Right lobe of liver (tissue), 6 donors: ENCODE data around the gene FAM118B. TPM values are rescaled to one million over a fixed set of nuclear protein-coding genes. Genes with fewer than 3 reads are reported as not detected.
A peak's percentile ranks its signal among the peaks of the same experiment; 100 is the strongest.

Source experiments
- ATAC-seq, 4 donors: fragments of 200-7000 bp; cut with Tn5 transposase; one replicate each; pipeline ENCODE4 v1.9.1; 2020; ENCODE audit warnings: mild to moderate bottlenecking in 4 of 4, moderate library complexity in 4 of 4
- DNase-seq, 3 donors: peaks; one replicate each; pipeline ENCODE4 v3.0.0-alpha.2; 2020
- H3K27ac ChIP-seq, 3 donors: fragments of 200-600 bp; one replicate each; pipeline ENCODE4 v1.8.0; 2022
- H3K27me3 ChIP-seq, 2 donors: fragments of 200-600 bp; one replicate each; pipeline ENCODE4 v1.8.0; 2022
- H3K36me3 ChIP-seq, 4 donors: fragments of 200-600 bp; sonication (generic) in 1 of 4; one replicate each; pipeline versions ENCODE4 v1.5.1 to v1.8.0; 2017 to 2022; ENCODE audit warnings: control low read depth in 1 of 4
- H3K4me1 ChIP-seq, 4 donors: fragments of 200-600 bp; sonication (generic) in 1 of 4; one replicate each; pipeline versions ENCODE4 v1.5.1 to v1.8.0; 2017 to 2022; ENCODE audit warnings: control low read depth in 1 of 4
- H3K4me3 ChIP-seq, 3 donors: fragments of 200-600 bp; one replicate each; pipeline ENCODE4 v1.8.0; 2022
- H3K9me3 ChIP-seq, 4 donors: fragments of 200-600 bp; sonication (generic) in 1 of 4; one replicate each; pipeline versions ENCODE4 v1.5.1 to v1.8.0; 2017 to 2022; ENCODE audit warnings: control low read depth in 1 of 4
- CTCF ChIP-seq, 4 donors: fragments of 200-600 bp in 3 of 4; fragments of 450-650 bp in 1 of 4; IDR thresholded peaks; one replicate each; pipeline versions ENCODE4 v1.5.1 to v1.8.0; 2016 to 2022; ENCODE audit warnings: antibody characterized with exemption in 4 of 4, mild to moderate bottlenecking in 2 of 4
- POLR2A ChIP-seq: fragments of 450-650 bp; IDR thresholded peaks from one replicate; pipeline ENCODE4 v1.6.1; 2017; ENCODE audit warnings: antibody characterized with exemption, mild to moderate bottlenecking
- whole genome bisulfite sequencing: methylation state at CpG from one replicate; pipeline ENCODE4 v1.1.6; 2018; ENCODE audit warnings: low coverage, low lambda C conversion rate; ENCODE audit not compliant: insufficient coverage; ENCODE audit errors: missing lambda C conversion rate; 5-methylcytosine and 5-hydroxymethylcytosine counted together
- intact Hi-C, 2 donors: fragments of 100-400 bp; cut with DNase I; formaldehyde crosslinking; loops; one replicate each; pipeline versions ENCODE4 v1.11.2 to v1.14.1; 2022
- total RNA-seq, 6 experiments: library from RNA; depleted of rRNA in 2 of 6; stranded (reverse); fragments of >200 nt in 2 of 6; fragmentation: NEBNext Ultra II Directional in 3 of 6; extraction: Animal tissue kit (Norgen Biotek cat#: 25700) in 3 of 6; gene quantifications; one replicate each; pipeline versions ENCODE4 v1.1.0 to v1.2.4, GENCODE V29; 2016 to 2023
- donor health status: DM: no; HTN: yes; CAD: no.
- donor health status: DM: no; HTN: no; CAD: no.
- donor health status: DM: no; HTN: no; CAD: no.
- donor health status: DM: no; HTN: yes; CAD: no.
- donor health status: DM: no; HTN: yes; CAD: no.

The FAM118B gene
- total RNA-seq, 6 experiments from 2014 or later = 4.6 to 8.3 (median 5.8) TPM

- TF ChIP-seq CTCF (IDR thresholded peaks at IDR 0.05) = no peak
- no peak for TF ChIP-seq POLR2A
- H3K27ac ChIP-seq = no peak overlapping the region
- peaks cover 0 to 4% (median 0%) of the 10 kb centered on the region in 4 donors for H3K4me1 ChIP-seq
- DNase-seq (no peak), ATAC-seq (no peak)
- intact Hi-C loops = no loop called here
- no peak overlapping the region for H3K4me3 ChIP-seq
- no peaks in the 10 kb centered on the region for H3K36me3 ChIP-seq
- 97% methylated on average over 8 of the region's 15 CpGs for WGBS
- no peaks in the 10 kb centered on the region for H3K9me3 ChIP-seq
- no peaks in the 10 kb centered on the region for H3K27me3 ChIP-seq
These were observed 14.9 kb downstream of the FAM118B start for GRCh38 chr11:126226334-126227084.

- Histone ChIP-seq H3K27ac (no peak overlapping the region), H3K9me3 (no peaks in the 10 kb centered on the region), H3K4me1 (peaks cover 0 to 11% (median 0%) of the 10 kb centered on the region in 4 donors), H3K27me3 (no peaks in the 10 kb centered on the region), H3K36me3 (no peaks in the 10 kb centered on the region), H3K4me3 (no peak overlapping the region)
- ATAC-seq (no peak), DNase-seq (no peak)
- WGBS = 72% methylated on average over 3 of the region's 3 CpGs
- no peak for TF ChIP-seq POLR2A
- TF ChIP-seq CTCF (IDR thresholded peaks at IDR 0.05) = no peak
- intact Hi-C loops = no loop called here
These were observed 18.4 kb downstream of the FAM118B start for GRCh38 chr11:126229858-126230540.

GRCh38 chr11:126231725-126232459 is 20.3 kb downstream of the FAM118B start:
- ATAC-seq (peak in 2 of 4 donors; percentile 44 to 55), DNase-seq (no peak)
- Histone ChIP-seq H3K27me3 (no peaks in the 10 kb centered on the region), H3K27ac (no peak overlapping the region), H3K36me3 (peaks cover 0 to 5% (median 0%) of the 10 kb centered on the region in 4 donors), H3K4me1 (peaks cover 0 to 11% (median 0%) of the 10 kb centered on the region in 4 donors), H3K9me3 (no peaks in the 10 kb centered on the region), H3K4me3 (no peak overlapping the region)
- WGBS = 72% methylated on average over 6 of the region's 6 CpGs
- TF ChIP-seq CTCF (IDR thresholded peaks at IDR 0.05) = no peak
- TF ChIP-seq POLR2A = no peak
- intact Hi-C loops = no loop called here

- H3K4me1 ChIP-seq = peaks cover 0 to 11% (median 0%) of the 10 kb centered on the region in 4 donors
- TF ChIP-seq POLR2A (no peak), CTCF (IDR thresholded peaks at IDR 0.05) (no peak)
- H3K9me3 ChIP-seq = no peaks in the 10 kb centered on the region
- ATAC-seq (no peak), DNase-seq (no peak)
- no peaks in the 10 kb centered on the region for H3K27me3 ChIP-seq
- 96% methylated on average over 3 of the region's 3 CpGs for WGBS
- intact Hi-C loops = no loop called here
- H3K27ac ChIP-seq = no peak overlapping the region
- H3K4me3 ChIP-seq = no peak overlapping the region
- peaks cover 0 to 5% (median 0%) of the 10 kb centered on the region in 4 donors for H3K36me3 ChIP-seq
These were observed 21.1 kb downstream of the FAM118B start for GRCh38 chr11:126232683-126233082.
